Duodenal mucosa (tissue), 2 donors: ENCODE data around the gene MOV10.
A peak's percentile ranks its signal among the peaks of the same experiment; 100 is the strongest.
"Not testable (repeated sequence)": the region's sequence is repeated elsewhere in the genome, so short reads cannot be mapped to it uniquely, and the experiment has no call there.

Source experiments
- H3K27ac ChIP-seq: one replicate; pipeline ENCODE4 v1.7.0; 2013; ENCODE audit warnings: low read depth, low read length
- H3K27me3 ChIP-seq, 2 donors: one replicate each; pipeline ENCODE4 v1.7.0; 2013; ENCODE audit warnings: low read length in 2 of 2, control low read depth in 1 of 2; ENCODE audit not compliant: insufficient read depth in 2 of 2, control insufficient read depth in 1 of 2
- H3K36me3 ChIP-seq, 2 donors: one replicate each; pipeline ENCODE4 v1.7.0; 2013; ENCODE audit warnings: low read length in 2 of 2, control low read depth in 1 of 2; ENCODE audit not compliant: insufficient read depth in 2 of 2, control insufficient read depth in 1 of 2
- H3K4me1 ChIP-seq, 2 donors: one replicate each; pipeline ENCODE4 v1.7.0; 2013; ENCODE audit warnings: low read length in 2 of 2, control low read depth in 1 of 2; ENCODE audit not compliant: insufficient read depth in 2 of 2, control insufficient read depth in 1 of 2
- H3K4me3 ChIP-seq, 2 donors: one replicate each; pipeline ENCODE4 v1.7.0; 2013; ENCODE audit warnings: low read length in 2 of 2, low read depth in 1 of 2
- H3K9ac ChIP-seq, 2 donors: one replicate each; pipeline ENCODE4 v1.7.0; 2013; ENCODE audit warnings: low read length in 2 of 2, low read depth in 1 of 2
- H3K9me3 ChIP-seq, 2 donors: one replicate each; pipeline ENCODE4 v1.7.0; 2013; ENCODE audit warnings: low read length in 2 of 2, control low read depth in 1 of 2; ENCODE audit not compliant: control insufficient read depth in 1 of 2

MOV10 gene

DNA sequence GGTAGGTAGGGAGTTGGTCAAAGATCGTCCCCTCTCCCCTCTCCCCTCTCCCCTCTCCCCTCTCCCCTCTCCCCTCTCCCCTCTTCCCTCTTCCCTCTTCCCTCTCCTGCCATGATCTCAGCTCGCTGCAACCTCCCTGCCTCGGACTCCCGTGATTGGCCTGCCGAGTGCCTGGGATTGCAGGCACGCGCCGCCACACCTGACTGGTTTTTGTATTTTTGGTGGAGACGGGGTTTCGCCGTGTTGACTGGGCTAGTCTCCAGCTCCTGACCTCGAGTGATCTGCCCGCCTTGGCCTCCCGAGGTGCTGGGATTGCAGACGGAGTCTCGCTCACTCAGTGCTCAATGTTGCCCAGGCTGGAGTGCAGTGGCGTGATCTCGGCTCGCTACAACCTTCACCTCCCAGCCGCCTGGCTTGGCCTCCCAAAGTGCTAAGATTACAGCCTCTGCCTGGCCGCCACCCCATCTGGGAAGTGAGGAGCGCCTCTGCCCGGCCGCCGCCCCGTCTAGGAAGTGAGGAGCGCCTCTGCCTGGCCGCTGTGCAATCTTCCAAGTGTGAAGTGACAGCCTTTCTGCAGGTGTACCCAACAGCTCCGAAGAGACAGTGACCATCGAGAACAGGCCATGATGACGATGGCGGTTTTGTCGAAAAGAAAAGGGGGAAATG lies 54.0 kb downstream of the MOV10 start:
- H3K4me3 ChIP-seq, H3K27ac ChIP-seq, H3K9me3 ChIP-seq, H3K4me1 ChIP-seq, H3K27me3 ChIP-seq, H3K36me3 ChIP-seq, H3K9ac ChIP-seq: not testable (repeated sequence)

DNA sequence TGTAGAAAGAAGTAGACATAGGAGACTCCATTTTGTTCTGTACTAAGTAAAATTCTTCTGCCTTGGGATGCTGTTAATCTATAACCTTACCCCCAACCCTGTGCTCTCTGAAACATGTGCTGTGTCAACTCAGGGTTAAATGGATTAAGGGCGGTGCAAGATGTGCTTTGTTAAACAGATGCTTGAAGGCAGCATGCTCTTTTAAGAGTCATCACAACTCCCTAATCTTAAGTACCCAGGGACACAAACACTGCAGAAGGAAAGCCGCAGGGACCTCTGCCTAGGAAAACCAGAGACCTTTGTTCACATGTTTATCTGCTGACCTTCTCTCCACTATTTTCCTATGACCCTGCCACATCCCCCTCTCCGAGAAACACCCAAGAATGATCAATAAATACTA lies 54.6 kb downstream of the MOV10 start:
- H3K9ac ChIP-seq, H3K27me3 ChIP-seq: not testable (repeated sequence)

GRCh38 chr1:112729909-112730308 lies 55.5 kb downstream of the MOV10 start:
- Histone ChIP-seq H3K4me1 (no peaks in the 10 kb centered on the region), H3K36me3 (no peaks in the 10 kb centered on the region), H3K27ac (no peak overlapping the region), H3K4me3 (no peak overlapping the region), H3K9ac (no peak overlapping the region), H3K27me3 (no peaks in the 10 kb centered on the region), H3K9me3 (no peaks in the 10 kb centered on the region)

More for the DNA sequence above, 54.6 kb downstream of the MOV10 start:
- not testable (repeated sequence) for H3K27ac ChIP-seq, H3K36me3 ChIP-seq, H3K9me3 ChIP-seq, H3K4me1 ChIP-seq, H3K4me3 ChIP-seq

GRCh38 chr1:112731451-112731850 lies 57.0 kb downstream of the MOV10 start:
- Histone ChIP-seq H3K27ac (no peak overlapping the region), H3K27me3 (no peaks in the 10 kb centered on the region)

DNA sequence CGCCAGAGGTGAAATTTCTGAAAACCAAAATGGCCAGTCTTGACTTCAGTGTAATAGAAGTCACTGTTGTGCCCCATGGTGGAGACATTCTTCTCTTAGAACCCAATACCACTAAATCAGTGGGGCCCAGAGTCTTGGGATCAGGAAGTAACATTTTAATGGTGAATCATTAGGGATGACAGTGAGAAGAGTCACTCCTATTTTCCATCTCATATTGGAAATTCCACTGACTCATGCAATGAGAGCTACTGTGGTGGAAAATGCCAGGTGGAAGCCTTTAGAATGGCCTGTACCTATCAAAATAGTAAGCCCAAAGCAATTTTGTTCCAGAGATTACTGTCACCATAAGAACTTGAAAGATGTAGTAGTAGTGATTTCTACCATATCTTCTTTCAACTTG lies 61.3 kb downstream of the MOV10 start:
- H3K9ac ChIP-seq: no peak overlapping the region

More at GRCh38 chr1:112731451-112731850, 57.0 kb downstream of the MOV10 start:
- Histone ChIP-seq H3K9me3 (no peaks in the 10 kb centered on the region), H3K4me3 (no peak overlapping the region), H3K36me3 (no peaks in the 10 kb centered on the region), H3K9ac (no peak overlapping the region), H3K4me1 (no peaks in the 10 kb centered on the region)

DNA sequence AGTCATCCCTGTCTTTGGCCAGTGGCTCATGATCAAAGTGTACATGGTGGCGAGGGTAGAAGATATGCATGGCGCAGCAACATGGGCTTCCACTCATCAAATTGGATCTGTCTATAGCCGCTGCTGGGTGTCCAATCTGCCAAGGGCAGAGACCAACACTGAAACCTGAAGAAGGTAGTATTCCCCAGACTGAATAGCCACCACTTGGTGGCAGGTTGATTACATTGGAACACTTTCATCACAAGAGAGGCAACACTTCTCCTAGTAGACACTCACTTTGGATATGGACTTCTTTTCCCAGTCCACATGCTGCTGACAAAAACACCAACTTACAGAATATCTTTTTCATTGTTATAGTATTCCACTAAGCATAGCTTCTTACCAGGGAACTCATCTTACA lies 63.1 kb downstream of the MOV10 start:
- Histone ChIP-seq H3K9ac (no peak overlapping the region), H3K27me3 (peaks cover 11% of the 10 kb centered on the region in 2 donors), H3K4me1 (no peaks in the 10 kb centered on the region), H3K9me3 (no peaks in the 10 kb centered on the region), H3K36me3 (no peaks in the 10 kb centered on the region), H3K4me3 (no peak overlapping the region), H3K27ac (no peak overlapping the region)

More for the DNA sequence above, 61.3 kb downstream of the MOV10 start:
- Histone ChIP-seq H3K4me3 (no peak overlapping the region), H3K4me1 (no peaks in the 10 kb centered on the region), H3K27ac (no peak overlapping the region), H3K9me3 (no peaks in the 10 kb centered on the region), H3K27me3 (peaks cover 0 to 5% of the 10 kb centered on the region in 2 donors), H3K36me3 (no peaks in the 10 kb centered on the region)

DNA sequence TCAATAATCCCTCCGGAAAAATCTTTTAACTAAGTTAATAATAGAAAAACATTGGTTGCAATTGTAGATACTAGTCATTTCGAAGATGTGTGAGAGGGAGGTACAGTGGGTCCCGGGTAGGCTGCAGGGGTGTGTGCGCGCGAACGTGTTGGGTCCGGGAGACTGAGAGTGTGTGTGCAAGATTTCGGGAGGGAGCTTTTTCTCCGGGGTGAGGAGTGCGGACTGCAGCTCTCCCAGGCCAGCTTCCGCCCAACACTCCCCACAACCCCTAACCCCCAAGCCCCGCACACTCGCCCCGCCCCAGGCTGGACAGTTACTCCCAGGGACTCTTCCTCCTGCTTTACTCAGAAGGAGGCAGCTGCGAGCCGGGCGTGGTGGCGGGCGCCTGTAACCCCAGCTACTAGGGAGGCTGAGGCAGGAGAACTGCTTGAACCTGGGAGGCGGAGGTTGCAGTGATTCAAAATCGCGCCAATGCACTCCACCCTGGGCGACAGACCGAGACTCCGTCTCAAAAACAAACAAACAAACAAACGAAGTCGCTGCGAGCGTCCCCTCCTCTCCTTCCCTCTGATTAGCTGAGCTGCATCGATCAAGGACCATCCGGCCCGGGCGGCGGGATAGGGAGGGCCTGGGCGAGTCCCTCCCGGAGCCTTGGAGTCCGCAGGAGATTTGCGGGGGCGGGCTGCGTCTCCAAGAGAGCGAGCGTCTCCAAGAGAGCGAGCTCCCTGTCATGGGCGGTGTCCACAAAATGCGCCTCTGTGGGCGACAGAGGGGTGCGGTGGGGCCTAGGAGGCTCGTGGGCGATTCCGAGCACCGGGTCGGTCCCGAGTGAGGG lies 68.9 kb downstream of the MOV10 start:
- H3K4me1 ChIP-seq: peaks cover 0 to 5% of the 10 kb centered on the region in 2 donors
- no peak overlapping the region for H3K27ac ChIP-seq
- no peaks in the 10 kb centered on the region for H3K36me3 ChIP-seq
- H3K27me3 ChIP-seq: peaks cover 31 to 37% of the 10 kb centered on the region in 2 donors
- no peaks in the 10 kb centered on the region for H3K9me3 ChIP-seq
- H3K9ac ChIP-seq: no peak overlapping the region
- H3K4me3 ChIP-seq: peak overlapping the region; percentile 8 to 40

GRCh38 chr1:112744009-112744578 lies 69.6 kb downstream of the MOV10 start:
- Histone ChIP-seq H3K4me3 (peak overlapping the region; percentile 8 to 40), H3K27ac (no peak overlapping the region), H3K9ac (no peak overlapping the region), H3K36me3 (no peaks in the 10 kb centered on the region), H3K4me1 (peaks cover 0 to 5% of the 10 kb centered on the region in 2 donors), H3K27me3 (peaks cover 31 to 37% of the 10 kb centered on the region in 2 donors), H3K9me3 (no peaks in the 10 kb centered on the region)

DNA sequence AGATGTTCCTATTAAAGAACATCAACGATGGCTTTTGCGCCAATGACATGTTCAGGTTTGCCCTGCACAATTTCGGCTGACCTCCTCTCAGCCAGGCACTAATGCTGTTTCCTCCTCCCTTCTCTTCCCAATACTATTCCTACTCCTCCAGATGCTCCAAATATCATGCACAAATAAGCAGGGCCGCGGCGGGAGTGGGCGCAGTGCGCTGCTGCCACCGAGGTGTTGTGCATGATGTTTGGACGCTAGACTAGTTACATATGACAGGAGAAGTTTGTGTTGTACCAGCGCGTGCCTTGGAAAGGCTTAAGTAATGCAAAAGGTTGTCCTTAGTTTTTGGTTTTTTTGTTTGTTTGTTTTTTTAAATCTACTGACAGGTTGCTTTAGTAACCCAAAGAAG lies 73.9 kb downstream of the MOV10 start:
- Histone ChIP-seq H3K36me3 (no peaks in the 10 kb centered on the region), H3K9me3 (no peaks in the 10 kb centered on the region), H3K4me1 (peaks cover 0 to 5% of the 10 kb centered on the region in 2 donors), H3K4me3 (no peak overlapping the region), H3K27me3 (peaks cover 19 to 23% of the 10 kb centered on the region in 2 donors), H3K27ac (no peak overlapping the region), H3K9ac (no peak overlapping the region)
